Brain pericyte (primary cell): ENCODE measurements around the gene ARL14EP.

ENCODE experiments used
- DNase-seq: peaks from one replicate; pipeline ENCODE4 v3.0.0-alpha.2; 2012; ENCODE audit warnings: low read depth, low spot score

The ARL14EP gene

DNA sequence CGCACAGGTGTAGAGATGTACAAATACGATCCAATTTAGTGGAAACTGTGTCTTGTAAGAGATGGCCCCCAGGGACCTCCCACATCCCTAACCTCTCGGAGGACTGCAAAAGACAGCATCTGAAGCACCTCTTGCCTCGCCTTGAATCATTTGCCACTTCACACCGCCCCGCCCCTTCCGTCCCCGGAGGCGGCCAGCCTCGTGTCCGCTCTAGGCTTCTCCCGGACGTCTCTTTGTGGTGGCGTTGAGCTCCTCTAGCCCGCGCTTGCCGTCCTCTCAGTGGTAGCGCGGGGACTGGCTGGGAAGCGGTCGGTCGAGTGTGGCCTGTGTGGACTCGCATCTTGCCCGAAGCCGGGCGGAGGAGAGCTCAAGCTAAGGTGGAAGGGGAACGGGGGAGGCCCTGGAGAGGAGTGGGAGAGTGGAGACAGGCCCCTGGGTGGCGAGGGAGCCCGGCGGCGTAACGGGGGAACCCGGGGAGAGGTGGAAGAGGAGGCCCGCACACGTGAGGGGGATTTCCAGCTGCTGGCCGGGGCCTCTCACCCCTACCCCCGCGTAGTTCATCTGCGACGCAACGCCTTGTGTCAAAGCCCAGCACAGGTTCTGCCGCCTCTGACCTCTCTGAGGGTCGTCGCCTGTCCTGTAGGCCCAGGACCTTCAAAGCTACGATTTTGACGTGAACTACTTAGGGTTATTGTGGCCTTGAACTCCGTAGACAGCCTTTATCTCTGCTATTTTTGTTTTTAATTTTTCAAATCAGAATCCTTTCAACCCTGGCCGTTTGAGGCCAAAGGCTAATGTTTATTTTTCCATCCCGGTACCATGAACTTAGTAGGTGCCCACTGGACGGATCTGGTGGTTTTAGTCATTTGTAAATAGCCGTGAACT is at the start of gene ARL14EP:
ARL14EP (plus strand) TSS at position 279 of the 885 bp plus-strand sequence. CDS start 7,845 bp downstream, outside the sequence.
- peak; percentile 84 for DNase-seq

DNA sequence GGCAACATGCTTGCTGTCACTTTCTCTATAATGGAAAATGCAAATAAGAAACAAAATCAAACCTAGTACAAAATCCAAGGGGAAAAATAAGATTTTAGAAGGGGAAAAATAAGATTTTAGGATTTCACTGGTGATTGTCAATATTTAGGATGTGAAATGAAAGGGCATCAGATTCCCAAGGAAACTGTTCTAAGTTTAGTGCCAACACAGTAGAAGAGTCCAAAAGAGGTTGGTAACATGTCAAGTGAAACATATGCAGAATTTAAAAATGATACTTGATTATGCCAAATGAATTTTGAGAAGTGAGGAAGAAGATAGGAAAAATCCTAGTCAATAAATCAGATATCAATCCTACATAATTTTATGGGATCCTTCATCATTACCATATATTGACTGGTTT is 45.7 kb upstream of the ARL14EP start:
- DNase-seq, result no peak

DNA sequence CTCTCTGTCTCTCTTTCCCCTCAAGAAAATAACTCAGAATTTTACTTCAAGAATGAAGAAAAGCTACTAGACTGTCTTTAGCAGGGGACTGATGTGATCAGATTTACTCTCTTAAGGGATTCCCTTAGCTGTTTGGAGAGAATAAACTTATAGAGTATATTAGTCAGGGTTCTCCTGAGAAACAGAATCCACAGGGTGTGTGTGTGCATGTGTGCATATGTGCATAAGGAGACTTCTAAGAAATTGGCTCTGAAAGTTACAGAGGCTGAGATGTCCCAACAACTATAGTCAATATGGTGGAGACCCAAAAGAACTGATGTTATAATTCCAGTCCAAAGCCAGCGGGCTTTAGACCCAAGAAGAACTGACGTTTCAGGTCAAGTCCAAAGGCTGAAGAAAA is 43.1 kb upstream of the ARL14EP start:
- DNase-seq, result no peak

DNA sequence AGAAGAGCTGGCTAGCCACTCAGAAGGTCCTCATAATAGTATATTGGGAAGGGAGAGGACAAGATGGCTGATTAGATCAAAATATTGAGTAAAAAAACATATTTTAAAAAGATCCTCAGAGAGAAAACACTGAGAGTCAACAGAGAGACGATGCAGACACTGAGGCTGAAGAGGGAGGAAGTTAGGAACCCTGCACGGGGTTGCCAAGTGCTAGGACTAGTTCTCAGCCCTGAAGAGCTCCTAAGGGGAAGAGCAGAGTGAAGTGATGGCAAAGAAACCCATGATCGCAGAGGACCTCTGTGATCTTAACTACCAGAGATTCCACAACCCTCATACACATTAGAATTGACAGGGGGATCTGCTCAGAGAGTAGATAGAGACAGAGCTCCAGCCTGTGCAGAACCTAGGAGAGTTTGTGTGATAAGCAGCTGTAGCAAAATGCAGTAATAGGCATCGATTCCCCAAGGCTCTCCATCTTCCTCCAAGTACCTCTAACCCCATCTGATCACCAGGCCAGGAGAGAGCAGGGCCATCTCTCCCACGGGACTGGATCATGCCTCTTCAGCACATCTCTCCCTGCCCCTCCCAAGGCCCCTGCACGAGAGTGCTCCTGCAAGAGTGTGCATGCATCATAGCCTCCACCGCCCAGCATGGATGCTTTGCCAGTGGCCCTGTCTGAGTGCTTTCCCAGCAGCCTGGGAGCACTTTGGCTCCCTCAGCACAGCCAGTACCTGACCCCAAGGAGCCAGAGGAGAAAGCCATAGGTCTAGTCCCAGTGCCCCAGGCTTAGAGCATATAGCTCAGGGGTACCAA is 41.2 kb upstream of the ARL14EP start:
- no peak for DNase-seq

DNA sequence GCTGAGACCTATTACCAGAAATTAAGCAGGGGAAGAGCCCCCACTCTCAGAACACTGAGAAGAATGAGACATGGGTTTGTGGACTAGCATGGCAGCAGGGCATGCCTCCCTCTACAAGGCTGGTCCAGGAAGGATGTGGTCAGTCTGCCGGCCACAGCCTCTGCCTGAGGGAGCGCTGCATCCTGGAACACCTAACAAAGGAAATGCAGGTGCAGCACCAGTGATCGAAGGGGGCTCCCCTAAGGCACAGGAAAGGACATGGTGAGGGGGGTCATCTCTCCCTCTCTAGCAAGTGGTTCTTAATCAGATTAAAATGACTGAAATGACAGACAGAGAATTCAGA is 40.6 kb upstream of the ARL14EP start:
- DNase-seq, result no peak

DNA sequence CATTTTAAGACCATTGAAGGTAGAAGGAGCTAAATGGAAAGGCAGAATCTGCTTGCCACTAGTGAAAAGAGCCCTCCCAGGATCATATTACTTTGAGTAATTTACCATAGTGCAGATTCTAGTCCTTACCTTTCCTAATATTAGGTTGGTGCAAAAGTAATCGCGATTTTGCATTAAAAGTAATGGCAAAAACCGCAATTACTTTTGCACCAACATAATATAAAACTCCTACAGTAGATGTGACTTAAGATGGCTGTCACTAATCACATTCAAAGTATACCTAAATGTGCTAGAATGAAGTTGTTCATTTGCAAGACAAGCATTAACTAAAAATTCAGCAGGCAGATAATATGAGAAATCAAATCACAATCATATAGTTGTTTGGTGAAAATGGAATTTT is 38.1 kb upstream of the ARL14EP start:
- DNase-seq, result no peak

DNA sequence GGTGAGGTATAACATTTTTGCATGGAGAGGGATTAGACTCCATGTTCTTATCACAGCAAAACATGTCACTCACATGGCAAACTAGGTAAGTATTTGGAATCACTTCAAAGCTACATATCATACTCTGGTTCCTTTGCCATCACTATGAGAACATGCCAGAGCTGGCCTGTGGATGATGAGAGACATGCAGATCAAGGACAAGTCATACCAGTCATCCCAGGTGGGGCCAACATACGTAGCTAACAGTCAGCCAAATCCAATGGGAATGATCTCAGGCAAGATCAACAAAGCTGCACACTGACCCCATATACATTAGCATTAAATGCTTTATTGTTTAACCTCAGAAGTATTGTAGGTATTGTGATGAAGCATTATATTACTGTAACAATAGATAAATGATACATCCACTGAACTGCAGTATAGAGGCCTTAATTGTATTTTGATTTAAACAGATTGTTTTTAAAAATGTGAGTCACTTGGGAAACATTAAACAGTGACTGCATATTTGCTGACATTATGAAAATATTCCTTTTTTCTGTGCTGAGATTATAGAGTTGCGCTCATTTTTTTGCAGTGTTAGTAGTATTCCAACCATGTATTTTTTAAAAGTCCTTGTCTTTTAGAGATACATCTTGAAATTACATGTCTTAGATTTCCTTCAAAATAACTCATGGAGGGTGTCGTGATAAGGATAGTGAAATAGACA is 37.3 kb upstream of the ARL14EP start:
- DNase-seq, result no peak

DNA sequence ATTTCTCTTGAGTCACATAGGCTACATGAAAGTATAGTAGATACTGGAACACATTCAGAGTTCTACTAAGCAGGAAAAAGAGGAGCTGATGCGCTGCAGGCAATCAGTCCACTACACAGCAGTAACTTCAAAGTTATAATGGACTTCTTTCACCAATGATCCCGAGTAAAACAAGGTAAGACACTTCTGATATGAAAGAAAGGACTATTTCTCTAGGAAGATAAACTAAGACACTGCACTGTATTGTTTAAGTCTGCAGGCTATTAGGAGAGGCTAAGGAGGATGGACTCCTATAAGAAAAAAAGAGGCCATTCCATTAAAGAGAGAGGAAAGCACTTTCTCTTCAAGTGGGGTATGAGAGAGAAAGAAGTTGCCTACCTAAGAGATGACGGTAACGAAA is 31.6 kb upstream of the ARL14EP start:
- no peak for DNase-seq

DNA sequence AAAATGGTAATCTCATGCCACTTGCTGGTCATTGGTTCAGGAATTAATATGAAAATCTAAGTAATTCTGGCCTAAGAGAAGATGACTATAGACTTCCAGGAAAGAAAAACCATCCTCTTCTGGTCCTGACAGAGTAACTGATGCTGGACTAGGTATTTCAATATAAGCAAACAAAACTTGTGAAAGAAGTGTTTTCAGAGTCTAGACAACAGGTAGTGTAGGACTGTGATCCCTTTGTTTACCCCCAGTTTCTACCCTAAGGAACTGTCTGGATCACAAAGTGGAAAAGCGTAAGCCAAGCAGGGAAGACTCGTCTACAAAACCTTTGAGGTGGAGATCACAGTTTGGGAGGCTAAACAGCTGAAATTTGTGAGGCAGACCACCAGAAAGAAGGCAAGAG is 30.4 kb upstream of the ARL14EP start:
- DNase-seq, result no peak

DNA sequence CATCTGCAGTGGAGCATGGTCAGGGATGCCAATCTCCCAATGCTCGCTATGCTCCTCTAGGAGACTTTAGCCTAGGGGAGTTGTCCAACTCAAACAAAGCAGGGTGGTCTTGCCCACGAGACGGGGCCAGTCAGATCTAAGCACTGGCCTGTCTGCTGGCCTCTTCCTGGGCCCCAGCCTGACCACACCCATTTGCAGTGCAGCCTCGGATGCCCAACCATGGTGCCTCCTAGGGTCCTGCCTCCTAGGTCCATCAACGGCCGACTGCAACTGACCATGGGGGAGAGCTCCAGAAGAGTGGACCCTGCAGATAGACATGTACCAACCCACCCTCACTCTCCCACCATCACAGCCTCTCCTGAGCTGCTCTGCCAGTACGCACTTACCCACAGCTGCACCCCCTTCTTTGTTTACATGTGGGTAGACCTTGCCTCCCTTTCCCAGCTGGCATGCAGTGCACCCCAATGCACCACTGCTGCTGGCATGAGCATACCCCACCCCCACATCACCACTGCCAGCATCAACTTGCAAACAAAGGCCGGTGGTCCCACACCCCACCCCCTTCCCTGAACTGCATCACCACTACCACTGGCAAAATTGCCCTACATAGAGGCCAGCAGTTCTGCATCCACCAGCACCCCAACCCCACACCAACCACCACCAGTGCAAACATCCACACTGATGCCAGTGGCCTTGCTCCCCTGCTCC is 27.6 kb upstream of the ARL14EP start:
- DNase-seq, result no peak

DNA sequence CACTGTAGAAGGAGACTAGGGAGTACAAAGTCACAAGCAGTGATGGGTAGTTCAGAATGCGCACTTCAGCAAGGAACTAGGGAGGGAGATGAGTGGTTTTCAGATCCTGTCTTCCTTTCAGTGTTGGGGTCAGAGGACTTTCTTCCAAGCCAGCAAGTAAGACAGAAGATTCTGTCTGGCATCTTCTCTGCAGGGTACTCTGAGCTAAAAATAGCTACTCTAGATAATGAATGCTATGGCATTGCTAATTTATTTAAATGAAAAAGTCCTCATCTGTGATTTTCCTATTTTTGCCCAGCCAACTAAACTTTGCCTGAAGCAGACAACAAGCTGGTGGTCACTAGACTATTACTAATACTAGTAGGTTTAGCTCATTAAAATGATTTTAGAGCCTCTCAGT is 18.3 kb upstream of the ARL14EP start:
- DNase-seq, result no peak

DNA sequence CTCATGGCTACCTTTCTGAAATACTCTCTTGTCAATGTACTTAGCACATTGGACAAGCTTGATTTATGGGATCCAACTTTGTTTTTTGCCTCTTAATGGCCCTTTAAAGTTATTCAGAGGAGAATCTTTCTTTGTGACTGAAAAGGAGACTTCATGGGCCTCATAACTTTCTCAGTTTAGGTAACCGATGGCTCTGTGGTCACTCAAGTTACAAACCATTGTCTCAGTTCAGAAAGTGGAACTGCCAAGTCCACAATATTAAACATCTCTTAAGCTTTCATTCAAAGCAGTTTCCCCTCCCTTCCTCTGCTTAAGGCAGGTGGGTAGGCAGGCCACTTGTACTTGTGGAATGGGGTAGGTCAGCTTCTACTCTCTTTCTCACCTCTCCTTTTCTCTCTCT is 12.3 kb upstream of the ARL14EP start:
- no peak for DNase-seq

DNA sequence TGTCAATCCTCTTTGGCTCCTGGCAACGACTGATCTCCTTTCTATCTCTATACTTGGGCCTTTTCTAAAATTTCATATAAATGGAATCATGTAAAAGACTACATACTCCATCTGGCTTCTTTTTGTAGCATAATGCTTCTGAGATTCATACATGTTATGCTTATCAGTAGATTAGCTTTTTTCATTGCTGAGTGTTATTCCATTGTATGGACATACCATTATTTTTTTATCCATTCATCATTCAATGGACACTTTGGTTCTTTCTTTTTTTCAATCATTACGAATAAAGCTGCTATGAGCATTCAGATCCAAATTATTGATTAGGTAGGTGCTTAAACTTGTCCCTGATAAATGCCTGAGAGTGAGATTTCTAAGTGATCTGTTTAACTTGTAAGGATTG is 11.7 kb upstream of the ARL14EP start:
- no peak for DNase-seq

DNA sequence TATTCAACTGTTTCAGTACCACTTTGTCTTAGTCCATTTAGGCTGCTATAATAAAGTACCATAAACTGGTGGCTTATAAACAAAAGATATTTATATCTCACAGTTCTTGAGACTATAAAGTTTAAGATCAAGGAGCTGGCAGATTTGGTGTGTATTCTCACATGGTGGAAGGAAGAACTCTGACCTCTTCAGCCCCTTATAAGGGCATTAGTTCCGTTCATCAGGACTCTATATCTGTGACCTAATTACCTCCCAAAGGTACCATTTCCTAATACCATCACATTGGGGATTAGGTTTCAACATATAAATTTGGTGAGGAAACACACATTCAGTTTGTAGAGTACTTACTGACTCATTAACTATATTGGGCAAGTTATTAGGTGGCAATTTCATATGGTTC is 10.7 kb upstream of the ARL14EP start:
- no peak for DNase-seq

DNA sequence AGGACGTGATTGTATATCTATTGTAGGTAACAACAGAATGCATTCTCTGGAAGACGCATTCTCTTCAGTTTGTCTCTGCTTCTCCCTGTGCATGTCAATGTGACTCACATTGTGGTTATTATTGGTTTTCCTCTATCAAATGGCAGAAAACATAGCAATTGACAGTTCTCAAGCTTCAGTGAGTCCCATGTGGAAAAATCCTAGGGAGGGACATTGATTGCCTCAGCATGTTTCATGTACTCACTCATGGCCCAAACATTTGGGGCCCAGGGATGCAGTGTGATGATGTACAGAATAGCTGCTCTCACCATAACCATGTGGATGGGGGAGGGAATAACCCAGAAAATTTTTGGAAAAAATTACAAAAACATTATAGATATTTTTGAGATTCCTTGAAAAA is 9.3 kb upstream of the ARL14EP start:
- no peak for DNase-seq

DNA sequence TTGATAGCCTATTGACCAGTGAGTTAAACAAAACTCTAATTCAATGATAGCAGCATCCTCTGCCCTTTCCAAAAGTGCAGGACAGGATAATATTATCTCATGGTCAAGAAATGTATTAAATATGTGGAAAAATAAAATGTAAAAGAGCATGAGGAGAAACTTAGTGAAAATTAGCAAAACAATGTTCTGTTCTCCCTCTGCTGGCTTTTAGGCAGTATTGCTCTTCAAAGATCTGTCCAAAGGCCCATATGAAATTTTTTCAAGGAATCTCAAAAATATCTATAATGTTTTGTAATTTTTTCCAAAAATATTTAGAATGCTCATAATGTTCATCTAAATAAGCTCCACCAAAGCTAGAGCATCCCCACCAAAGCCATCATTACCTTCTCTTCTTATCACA is 8.3 kb upstream of the ARL14EP start:
- DNase-seq, result no peak

DNA sequence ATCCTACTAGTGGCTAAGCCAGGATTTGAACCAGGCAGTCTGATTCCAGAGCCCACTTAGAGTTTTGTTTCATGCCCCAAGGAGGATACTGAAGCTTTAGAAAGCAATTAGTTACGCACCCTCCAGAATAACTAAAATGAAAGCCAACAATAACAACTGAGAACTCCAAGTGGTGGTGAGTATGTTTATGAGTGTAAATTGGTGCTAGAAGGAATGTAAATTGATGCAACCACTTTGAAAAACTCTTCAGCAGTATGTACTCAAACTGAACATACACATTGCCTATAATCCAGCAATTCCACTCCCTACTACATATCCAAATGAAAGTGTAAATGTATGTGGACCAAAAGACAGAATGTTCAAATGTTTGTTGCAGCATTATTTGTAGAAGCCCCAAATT is 6.7 kb upstream of the ARL14EP start:
- no peak for DNase-seq

DNA sequence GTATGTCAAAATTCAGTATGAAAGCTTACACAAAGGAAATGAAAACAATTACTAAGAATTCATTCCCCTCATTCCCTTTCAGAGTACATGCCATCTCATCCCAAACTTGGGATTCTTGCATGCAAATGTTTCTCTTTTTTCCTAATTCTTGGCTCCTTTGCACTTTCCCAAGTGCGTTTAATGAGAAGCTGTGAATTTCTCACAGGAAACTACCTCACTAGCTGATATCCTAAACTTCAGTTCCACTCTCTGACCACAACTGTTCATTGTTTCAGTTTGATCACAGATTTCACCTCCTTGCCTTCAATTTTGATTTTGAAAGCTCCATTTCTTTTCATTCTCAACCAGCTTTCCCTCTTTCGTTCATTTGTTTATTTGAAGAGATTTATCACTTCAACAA is 5.9 kb upstream of the ARL14EP start:
- no peak for DNase-seq

DNA sequence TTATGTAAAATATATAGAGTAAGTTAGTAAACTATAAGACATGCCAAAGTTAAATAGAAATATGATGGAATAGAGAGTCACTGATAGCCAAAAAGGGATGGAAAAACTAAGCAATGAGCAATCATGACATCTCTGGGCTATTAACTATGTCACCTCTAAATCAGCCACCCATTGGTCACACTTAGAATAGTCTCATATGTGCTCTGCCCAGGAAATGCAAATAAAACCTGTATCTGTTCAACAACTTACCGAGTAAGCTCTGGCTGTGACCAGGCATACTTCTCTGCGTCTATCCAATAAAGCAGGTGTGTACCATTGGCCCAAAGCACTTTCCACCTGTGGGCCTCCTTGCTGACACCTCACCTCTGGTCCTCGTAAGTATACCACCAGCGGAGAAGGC is 1.6 kb upstream of the ARL14EP start:
- DNase-seq, result no peak

DNA sequence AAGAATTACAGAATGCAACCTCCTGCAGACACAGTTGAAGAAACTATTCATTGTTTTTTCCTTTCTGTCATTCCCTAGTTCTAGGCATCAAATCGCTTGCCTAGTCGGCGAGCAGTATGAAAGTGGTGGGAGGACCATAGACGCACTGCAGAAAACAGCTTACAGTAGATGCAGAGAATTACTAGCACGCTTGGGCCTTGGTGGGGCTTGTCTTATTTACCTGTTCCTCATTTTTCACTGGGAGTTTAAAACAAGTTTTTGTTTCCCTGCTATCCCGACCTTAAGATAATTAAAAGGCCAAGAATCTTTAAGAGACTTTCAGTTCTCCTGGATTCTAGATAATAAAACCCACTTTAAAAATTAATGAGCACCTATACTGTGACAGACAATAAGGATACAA is 713 bp upstream of the ARL14EP start:
- DNase-seq, result no peak

DNA sequence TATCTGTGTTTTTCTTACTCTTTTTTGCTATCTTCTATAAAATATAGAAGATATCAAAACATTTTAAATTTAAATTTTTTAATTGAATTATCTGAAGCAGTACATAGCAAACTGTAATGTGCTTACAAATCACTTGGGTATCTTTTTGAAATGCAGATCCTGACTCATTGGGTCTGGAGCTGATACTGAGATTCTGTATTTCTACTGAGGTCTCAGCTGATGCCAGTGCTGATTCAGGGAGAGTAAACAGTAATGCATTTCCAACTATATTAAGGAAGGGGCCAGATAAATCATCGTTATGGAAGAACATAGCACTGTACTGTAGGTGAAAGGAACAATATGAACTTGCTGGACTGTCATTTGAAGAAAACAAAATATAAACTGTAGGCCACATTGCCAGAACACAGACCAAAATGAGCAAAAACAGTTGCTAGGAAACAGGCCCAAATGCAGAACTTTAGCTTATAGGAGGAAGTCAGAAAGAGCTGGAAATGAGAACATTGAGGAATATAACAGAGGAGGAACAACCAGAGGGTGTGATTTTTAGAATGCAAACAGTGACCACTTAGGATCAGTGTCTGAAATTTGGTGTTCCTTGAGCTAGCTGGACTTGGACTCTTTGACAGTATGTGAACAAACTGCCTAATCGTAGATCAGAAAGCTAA is 3.3 kb downstream of the ARL14EP start:
- no peak for DNase-seq
